Left ventricle myocardium inferior (tissue), 1 donor: ENCODE measurements around the gene FSD1L. TPM values are rescaled to one million over a fixed set of nuclear protein-coding genes. Genes with fewer than 3 reads are reported as not detected.

Experiments
- DNase-seq: peaks from one replicate; pipeline ENCODE4 v3.0.0-alpha.2; 2020
- H3K27ac ChIP-seq: fragments of 200-600 bp; replicated peaks from 2 replicates; pipeline ENCODE4 v1.8.0; 2021
- H3K27me3 ChIP-seq: fragments of 200-600 bp; 2 replicates; pipeline ENCODE4 v1.8.0; 2021; ENCODE audit warnings: low read depth
- H3K36me3 ChIP-seq: fragments of 200-600 bp; 2 replicates; pipeline ENCODE4 v1.8.0; 2021
- H3K4me1 ChIP-seq: fragments of 200-600 bp; 2 replicates; pipeline ENCODE4 v1.8.0; 2021
- H3K4me3 ChIP-seq: fragments of 200-600 bp; 2 replicates; pipeline ENCODE4 v1.8.0; 2021; ENCODE audit warnings: mild to moderate bottlenecking, moderate library complexity
- H3K9me3 ChIP-seq: fragments of 200-600 bp; replicated peaks from 2 replicates; pipeline ENCODE4 v1.8.0; 2021
- CTCF ChIP-seq: fragments of 200-600 bp; IDR thresholded peaks from 2 replicates; pipeline ENCODE4 v1.8.0; 2021; ENCODE audit warnings: antibody characterized with exemption, mild to moderate bottlenecking, borderline replicate concordance
- intact Hi-C: fragments of 100-400 bp; cut with micrococcal nuclease; formaldehyde crosslinking; loops from one replicate; pipeline ENCODE4 v1.11.0; 2022
- total RNA-seq: library from RNA; stranded (reverse); fragmentation: NEBNext Ultra II Directional; extraction: Animal tissue kit (Norgen Biotek cat#: 25700); gene quantifications from one replicate; pipeline ENCODE4 v1.2.1, GENCODE V29; 2021
- donor health status: DM: no; HTN: yes; CAD: no; lungs with severe emphysema.

FSD1L gene
- total RNA-seq, 1 donor from 2014 or later: 7.6 TPM

GRCh38 chr9:105441616-105442160, 6.1 kb upstream of the FSD1L start:
- no peak for TF ChIP-seq CTCF
- intact Hi-C loops: no loop called here

GRCh38 chr9:105443121-105443520, 4.7 kb upstream of the FSD1L start:
- no peaks in the 10 kb centered on the region for H3K9me3 ChIP-seq
- no peak for DNase-seq
- H3K4me1 ChIP-seq: peaks cover 56% of the 10 kb centered on the region
- H3K27me3 ChIP-seq: no peaks in the 10 kb centered on the region
- no peak for TF ChIP-seq CTCF
- no peak overlapping the region for H3K27ac ChIP-seq
- H3K36me3 ChIP-seq: no peaks in the 10 kb centered on the region
- no peak overlapping the region for H3K4me3 ChIP-seq
- intact Hi-C loops: no loop called here

More at GRCh38 chr9:105441616-105442160, 6.1 kb upstream of the FSD1L start:
- Histone ChIP-seq H3K27me3 (no peaks in the 10 kb centered on the region), H3K27ac (peak overlapping the region; percentile 42), H3K9me3 (no peaks in the 10 kb centered on the region), H3K4me3 (no peak overlapping the region), H3K4me1 (peaks cover 47% of the 10 kb centered on the region), H3K36me3 (no peaks in the 10 kb centered on the region)
- DNase-seq: no peak

GRCh38 chr9:105444130-105444529, 3.7 kb upstream of the FSD1L start:
- no peak for DNase-seq
- intact Hi-C loops: no loop called here
- no peak for TF ChIP-seq CTCF
- Histone ChIP-seq H3K4me3 (no peak overlapping the region), H3K27me3 (no peaks in the 10 kb centered on the region), H3K36me3 (no peaks in the 10 kb centered on the region), H3K27ac (no peak overlapping the region), H3K9me3 (no peaks in the 10 kb centered on the region), H3K4me1 (peaks cover 56% of the 10 kb centered on the region)

GRCh38 chr9:105445203-105445881, 2.5 kb upstream of the FSD1L start:
- no peaks in the 10 kb centered on the region for H3K9me3 ChIP-seq
- TF ChIP-seq CTCF: no peak
- no peak overlapping the region for H3K4me3 ChIP-seq
- intact Hi-C loops: no loop called here
- H3K27ac ChIP-seq: peak overlapping the region; percentile 33
- DNase-seq: peak; percentile 32
- no peaks in the 10 kb centered on the region for H3K36me3 ChIP-seq
- no peaks in the 10 kb centered on the region for H3K27me3 ChIP-seq
- peaks cover 59% of the 10 kb centered on the region for H3K4me1 ChIP-seq

- no peak for DNase-seq
- TF ChIP-seq CTCF: no peak
These were observed 434 bp upstream of the FSD1L start for GRCh38 chr9:105447386-105447813.

More at GRCh38 chr9:105447386-105447813, 434 bp upstream of the FSD1L start:
- intact Hi-C loops: no loop called here
- Histone ChIP-seq H3K27me3 (no peaks in the 10 kb centered on the region), H3K4me3 (peak overlapping the region; percentile 88), H3K36me3 (no peaks in the 10 kb centered on the region), H3K4me1 (peaks cover 47% of the 10 kb centered on the region), H3K9me3 (no peaks in the 10 kb centered on the region), H3K27ac (peak overlapping the region; percentile 87)
